Esophagus squamous epithelium (tissue), 4 donors: ENCODE measurements around the gene SERPINI1.

Experiments
- CTCF ChIP-seq, 6 experiments: fragments of 450-650 bp in 4 of 6; fragments of 200-600 bp in 2 of 6; sonication (generic) in 2 of 6; IDR thresholded peaks; one replicate each; pipeline ENCODE4 v1.5.1; 2016 to 2019; ENCODE audit warnings: antibody characterized with exemption in 6 of 6, mild to moderate bottlenecking in 4 of 6, moderate library complexity in 4 of 6
- POLR2A ChIP-seq, 4 donors: fragments of 450-650 bp; IDR thresholded peaks; one replicate each; pipeline ENCODE4 v1.6.1; 2017; ENCODE audit warnings: antibody characterized with exemption in 4 of 4, mild to moderate bottlenecking in 4 of 4, moderate library complexity in 3 of 4

- TF ChIP-seq CTCF (IDR thresholded peaks at IDR 0.05): no peak
- no peak for TF ChIP-seq POLR2A (IDR thresholded peaks at IDR 0.05)
Measured at GRCh38 chr3:167810236-167810635, 74.7 kb downstream of the SERPINI1 start.
